ENCODE results near the gene WDR59. TPM values are rescaled to one million over a fixed set of nuclear protein-coding genes. Genes with fewer than 3 reads are reported as not detected.

WDR59 gene
- total and polyA plus RNA-seq, 2 of the 4 experiments (the other 2 are of a cell fraction), result 29.4 to 44.6 TPM

DNA sequence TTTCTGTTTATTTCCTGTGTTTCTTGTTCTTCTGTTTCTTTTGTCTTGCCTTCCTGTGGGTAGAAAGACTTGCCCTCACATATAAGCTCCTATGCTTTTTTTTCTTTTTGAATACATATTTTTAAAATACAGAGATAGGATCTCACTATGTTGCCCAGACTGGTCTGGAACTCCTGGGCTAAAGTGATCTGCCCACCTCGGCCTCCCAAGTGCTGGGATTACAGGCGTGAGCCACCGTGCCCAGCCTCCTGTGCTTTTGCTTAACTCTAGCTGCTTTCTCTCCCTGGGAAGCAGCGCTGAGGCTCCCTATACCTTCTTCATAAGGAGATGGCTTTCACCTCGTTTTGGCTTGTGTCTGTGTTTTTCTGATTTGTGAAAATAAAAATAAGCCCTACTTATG lies 116.9 kb downstream of the WDR59 start:
- no CpG with 5 or more reads among the region's 5 CpGs for WGBS, 2 experiments (ENCODE audit: extremely low coverage in 2 of 2, insufficient read length in 1 of 2)
- Histone ChIP-seq H3K23ac (ENCODE audit: low read depth, low read length) (no peak overlapping the region), H3K14ac (replicated peaks; ENCODE audit: low read depth, low read length) (no peak overlapping the region; the same call in 1 of the 2 replicates), H4K20me1 (ENCODE audit: insufficient read depth, low read length) (no peaks in the 10 kb centered on the region), H2BK120ac (ENCODE audit: low read depth, low read length) (peak overlapping the region; percentile 39; the same call in 1 of the 2 replicates), H3K4me1 (ENCODE audit: control insufficient read depth, insufficient read depth, low read length) (no peaks in the 10 kb centered on the region), H4K91ac (ENCODE audit: insufficient read depth, low read depth, low read length) (no peak overlapping the region), H2BK20ac (ENCODE audit: low read depth, low read length) (no peak overlapping the region), H3K9me1 (ENCODE audit: insufficient read depth, low read length) (no peaks in the 10 kb centered on the region), H3K9me3 (ENCODE audit: control insufficient read depth, insufficient read depth, low read length) (no peaks in the 10 kb centered on the region), H3K4me3 (ENCODE audit: insufficient read depth, low read depth, low read length) (no peak overlapping the region), H3K56ac (ENCODE audit: extremely low read depth, insufficient read depth, low read length) (no peak overlapping the region), H2AK9ac (replicated peaks; ENCODE audit: low read depth, low read length, poor library complexity) (no peak overlapping the region), H2BK15ac (ENCODE audit: low read depth, low read length) (no peak overlapping the region), H2AFZ (replicated peaks; ENCODE audit: low read length, poor library complexity) (no peak overlapping the region), H3K79me1 (ENCODE audit: low read depth in 1 of 2, low read length in 2 of 2) (no peaks in the 10 kb centered on the region), H3K27ac (ENCODE audit: insufficient read depth, low read length) (no peak overlapping the region), H2AK5ac (ENCODE audit: low read depth, low read length) (no peak overlapping the region), H3K9ac (ENCODE audit: low read depth, low read length) (no peak overlapping the region; the same call in 1 of the 2 replicates), H3K4ac (ENCODE audit: low read depth, low read length) (no peak overlapping the region), H3K18ac (ENCODE audit: low read depth, low read length) (no peak overlapping the region), H3K36me3 (ENCODE audit: control insufficient read depth, insufficient read depth, low read length) (peaks cover 1% of the 10 kb centered on the region; the same call in 1 of the 2 replicates), H3K27me3 (ENCODE audit: control insufficient read depth, insufficient read depth, low read length) (no peaks in the 10 kb centered on the region), H4K8ac (ENCODE audit: low read depth in 2 of 2, low read length in 2 of 2) (0 out of 4 replicates have a peak overlapping the region, but pooled peaks of 1 of the 2 experiments have one; percentile 37), H3K4me2 (ENCODE audit: low read depth, low read length) (no peak overlapping the region), H2BK5ac (ENCODE audit: low read depth, low read length, poor library complexity, severe bottlenecking) (no peak overlapping the region), H4K5ac (ENCODE audit: low read depth, low read length) (no peak overlapping the region)
- POLR2A ChIA-PET (ENCODE audit: unreplicated experiment), result no interaction called here
- CTCF ChIA-PET, result interaction anchor here (1.1 kb wide), 1 partner anchor 177 kb away, joined by 3 read pairs; no protein-coding TSS in a partner anchor
- intact Hi-C loops (cut with micrococcal nuclease), result no loop called here
- ATAC-seq (ENCODE audit: low read depth) (no peak), DNase-seq (no peak)
- TF ChIP-seq POLR2A (IDR thresholded peaks at IDR 0.05; ENCODE audit: low read depth, low read length) (no peak), MAFK (IDR thresholded peaks at IDR 0.05; ENCODE audit: low read depth, low read length) (no peak), FOS (IDR thresholded peaks at IDR 0.05; ENCODE audit: low read depth, low read length) (no peak), BHLHE40 (IDR thresholded peaks at IDR 0.05; ENCODE audit: low read depth, low read length) (no peak)
- in situ Hi-C loops (cut with MboI; ENCODE audit: low sequenced_read_pairs), result no loop called here
- no TSS peak for BruUV-seq (replicated peaks)
- dilution Hi-C loops (cut with HindIII; ENCODE audit: low sequenced_read_pairs, unreplicated experiment), result no loop called here

All from IMR-90 (cell line).